ENCODE data around the gene RPS6KA5. TPM values are rescaled to one million over a fixed set of nuclear protein-coding genes. Genes with fewer than 3 reads are reported as not detected.
"Not testable (repeated sequence)": the region's sequence is repeated elsewhere in the genome, so short reads cannot be mapped to it uniquely, and the experiment has no call there.

The RPS6KA5 gene
- total and polyA plus RNA-seq, 10 donors: 1.4 to 17.8 (median 8.5) TPM

DNA sequence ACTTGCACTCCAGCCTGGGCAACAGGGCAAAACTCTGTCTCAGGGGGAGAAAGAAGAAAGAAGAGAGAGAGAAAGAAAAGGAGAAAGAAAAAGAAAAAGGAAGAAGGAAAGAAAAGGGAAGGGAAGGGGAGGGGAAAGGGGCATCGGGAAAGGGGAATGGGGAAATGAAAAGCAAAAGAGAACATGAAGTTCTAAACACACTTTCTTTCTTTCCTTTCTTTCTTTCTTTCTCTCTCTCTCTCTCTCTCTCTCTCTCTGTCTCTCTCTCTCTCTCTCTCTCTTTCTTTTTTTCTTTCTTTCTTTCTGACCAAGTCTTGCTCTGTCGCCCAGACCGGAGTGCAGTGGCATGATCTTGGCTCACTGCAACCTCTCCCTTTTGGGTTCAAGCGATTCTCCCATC is 76.9 kb downstream of the RPS6KA5 start:
- no peak for DNase-seq
- Histone ChIP-seq H3K27ac (no peak overlapping the region), H3K4me1 (peaks cover 0 to 18% (median 2%) of the 10 kb centered on the region in 6 donors), H3K27me3 (replicated peaks in 1 of 7) (no peaks in the 10 kb centered on the region), H3K36me3 (no peaks in the 10 kb centered on the region), H3K4me3 (no peak overlapping the region), H3K9me3 (no peaks in the 10 kb centered on the region)
- 81 to 91% (median 88%) methylated on average over 4 of the region's 4 CpGs for WGBS, 5 donors
- intact Hi-C loops (cut with DNase I; ENCODE audit: low total_unique reads): loop anchor here (10.0 kb wide), 1 partner anchor 71 kb away; no protein-coding TSS in a partner anchor
- TF ChIP-seq POLR2AphosphoS5 (IDR thresholded peaks at IDR 0.05): no peak
- TF ChIP-seq POLR2A (IDR thresholded peaks at IDR 0.05): no peak
- no peak for TF ChIP-seq CTCF (IDR thresholded peaks at IDR 0.05 in 8 of 11, conservative IDR thresholded peaks at IDR 0.05 in 3 of 11)

DNA sequence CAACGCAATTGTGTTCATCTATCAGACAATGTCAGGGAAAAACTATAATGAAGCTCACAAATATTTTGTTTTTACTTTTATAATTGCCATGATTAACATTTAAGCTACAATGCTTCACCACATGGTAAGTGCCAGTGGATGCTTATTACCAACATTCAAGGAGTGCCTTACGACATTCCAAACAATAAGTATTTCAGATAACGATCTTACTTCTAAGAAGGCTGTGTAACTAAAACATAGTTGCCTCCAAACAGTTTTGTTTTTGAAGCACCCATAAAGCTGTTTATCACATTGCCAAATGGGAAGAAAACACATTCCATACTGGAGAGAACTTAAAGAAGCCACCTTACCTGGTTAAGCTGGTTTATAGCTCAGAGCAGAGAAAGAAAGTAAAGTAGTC is 78.8 kb downstream of the RPS6KA5 start:
- no peak for TF ChIP-seq POLR2AphosphoS5 (IDR thresholded peaks at IDR 0.05)
- TF ChIP-seq CTCF (IDR thresholded peaks at IDR 0.05 in 8 of 11, conservative IDR thresholded peaks at IDR 0.05 in 3 of 11): no peak
- no peak for TF ChIP-seq POLR2A (IDR thresholded peaks at IDR 0.05)
- peaks cover 0 to 17% (median 8%) of the 10 kb centered on the region in 6 donors for H3K36me3 ChIP-seq
- H3K27ac ChIP-seq: no peak overlapping the region
- H3K4me3 ChIP-seq: no peak overlapping the region
- no peak for DNase-seq
- intact Hi-C loops (cut with DNase I; ENCODE audit: low total_unique reads): loop anchor here (10.0 kb wide), 1 partner anchor 73 kb away; no protein-coding TSS in a partner anchor
- H3K4me1 ChIP-seq: peaks cover 0 to 15% (median 2%) of the 10 kb centered on the region in 6 donors
- no peaks in the 10 kb centered on the region for H3K9me3 ChIP-seq
- WGBS, 5 donors: 90 to 97% (median 93%) methylated on average over 3 of the region's 3 CpGs
- no peaks in the 10 kb centered on the region for H3K27me3 ChIP-seq (replicated peaks in 1 of 7)

DNA sequence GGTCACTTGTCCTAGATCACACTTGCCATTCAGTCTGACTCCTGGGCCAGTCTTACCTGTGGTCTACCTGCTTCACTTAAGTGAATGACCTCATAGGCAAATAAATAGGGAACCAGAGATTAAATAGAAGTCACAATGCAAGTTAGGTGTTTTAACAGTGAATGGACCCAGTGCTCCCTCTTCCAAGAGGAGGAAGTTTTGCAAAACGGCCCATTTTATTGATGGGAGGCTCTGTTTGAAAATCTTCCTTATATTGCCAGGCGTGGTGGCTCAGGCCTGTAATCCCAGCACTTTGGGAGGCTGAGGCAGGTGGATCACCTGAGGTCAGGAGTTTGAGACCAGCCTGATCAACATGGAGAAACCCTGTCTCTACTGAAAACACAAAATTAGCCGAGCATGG is 79.8 kb downstream of the RPS6KA5 start:
- not testable (repeated sequence) for H3K27ac ChIP-seq; H3K4me1 ChIP-seq; DNase-seq; H3K4me3 ChIP-seq; H3K9me3 ChIP-seq; H3K27me3 ChIP-seq (replicated peaks in 1 of 7)
- intact Hi-C loops (cut with DNase I; ENCODE audit: low total_unique reads): loop anchor here (10.0 kb wide), 1 partner anchor 74 kb away; no protein-coding TSS in a partner anchor
- H3K36me3 ChIP-seq: peaks cover 0 to 26% (median 9%) of the 10 kb centered on the region in 6 donors
- WGBS, 5 donors: 90 to 98% (median 92%) methylated on average over 3 of the region's 3 CpGs

DNA sequence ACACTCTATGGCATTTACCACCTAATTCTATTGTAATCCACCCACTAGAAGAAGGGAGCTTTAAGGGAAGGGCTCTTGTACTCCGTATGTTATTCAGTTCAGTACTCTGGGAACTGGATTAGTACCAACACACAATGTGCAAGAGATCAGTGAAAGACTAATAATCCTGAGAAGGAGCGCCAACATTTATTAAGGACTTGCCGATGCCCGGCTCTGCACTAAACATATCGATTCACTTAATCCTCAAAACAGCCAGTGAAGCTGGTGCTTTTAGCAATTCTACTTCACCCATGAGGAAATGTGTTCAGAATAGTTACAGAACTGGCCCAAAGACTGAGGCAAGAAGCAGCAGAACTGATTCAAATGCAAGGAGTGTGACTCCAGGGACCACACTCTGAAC is 80.9 kb downstream of the RPS6KA5 start:
- H3K27me3 ChIP-seq (replicated peaks in 1 of 7): no peaks in the 10 kb centered on the region
- intact Hi-C loops (cut with DNase I; ENCODE audit: low total_unique reads): no loop called here
- peaks cover 0 to 34% (median 9%) of the 10 kb centered on the region in 6 donors for H3K36me3 ChIP-seq
- DNase-seq: no peak
- H3K4me1 ChIP-seq: no peaks in the 10 kb centered on the region
- H3K9me3 ChIP-seq: no peaks in the 10 kb centered on the region
- TF ChIP-seq POLR2A (IDR thresholded peaks at IDR 0.05) (no peak), POLR2AphosphoS5 (IDR thresholded peaks at IDR 0.05) (no peak), CTCF (IDR thresholded peaks at IDR 0.05 in 8 of 11, conservative IDR thresholded peaks at IDR 0.05 in 3 of 11) (no peak)
- H3K4me3 ChIP-seq: no peak overlapping the region
- 94 to 99% (median 96%) methylated on average over 5 of the region's 5 CpGs for WGBS, 5 donors
- no peak overlapping the region for H3K27ac ChIP-seq

DNA sequence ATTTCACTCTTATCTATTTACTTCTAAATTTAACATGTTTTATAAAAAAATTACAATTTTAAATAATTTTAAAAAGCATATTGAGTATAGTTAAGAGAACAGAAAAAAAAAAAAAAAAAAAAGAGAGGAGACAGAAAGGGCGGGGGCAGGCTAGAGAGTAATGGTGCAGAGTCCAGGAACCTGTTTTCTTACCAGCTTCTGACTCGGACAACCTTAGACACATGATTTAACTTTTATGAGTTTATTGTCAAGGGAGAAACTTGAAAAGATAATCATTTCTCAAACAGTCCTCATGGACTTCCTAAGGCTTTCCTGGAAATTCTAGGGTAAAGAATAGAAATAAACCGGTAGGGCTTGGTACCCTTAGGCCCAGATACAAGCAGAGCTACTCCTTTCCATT is 84.3 kb downstream of the RPS6KA5 start:
- no peaks in the 10 kb centered on the region for H3K27me3 ChIP-seq (replicated peaks in 1 of 7)
- no peak overlapping the region for H3K4me3 ChIP-seq
- no peaks in the 10 kb centered on the region for H3K4me1 ChIP-seq
- TF ChIP-seq POLR2A (IDR thresholded peaks at IDR 0.05) (no peak), CTCF (IDR thresholded peaks at IDR 0.05 in 8 of 11, conservative IDR thresholded peaks at IDR 0.05 in 3 of 11) (no peak), POLR2AphosphoS5 (IDR thresholded peaks at IDR 0.05) (no peak)
- peaks cover 0 to 40% (median 9%) of the 10 kb centered on the region in 6 donors for H3K36me3 ChIP-seq
- H3K9me3 ChIP-seq: no peaks in the 10 kb centered on the region
- no peak overlapping the region for H3K27ac ChIP-seq
- DNase-seq: no peak
- 89 to 99% (median 96%) methylated on average over 3 of the region's 3 CpGs for WGBS, 5 donors
- intact Hi-C loops (cut with DNase I; ENCODE audit: low total_unique reads): no loop called here
